ENCODE measurements around the gene ZNF467. TPM values are rescaled to one million over a fixed set of nuclear protein-coding genes. Genes with fewer than 3 reads are reported as not detected.

Gene ZNF467
- total and polyA plus RNA-seq, 2 experiments from 2014 or later = 0.10 to 0.40 TPM

DNA sequence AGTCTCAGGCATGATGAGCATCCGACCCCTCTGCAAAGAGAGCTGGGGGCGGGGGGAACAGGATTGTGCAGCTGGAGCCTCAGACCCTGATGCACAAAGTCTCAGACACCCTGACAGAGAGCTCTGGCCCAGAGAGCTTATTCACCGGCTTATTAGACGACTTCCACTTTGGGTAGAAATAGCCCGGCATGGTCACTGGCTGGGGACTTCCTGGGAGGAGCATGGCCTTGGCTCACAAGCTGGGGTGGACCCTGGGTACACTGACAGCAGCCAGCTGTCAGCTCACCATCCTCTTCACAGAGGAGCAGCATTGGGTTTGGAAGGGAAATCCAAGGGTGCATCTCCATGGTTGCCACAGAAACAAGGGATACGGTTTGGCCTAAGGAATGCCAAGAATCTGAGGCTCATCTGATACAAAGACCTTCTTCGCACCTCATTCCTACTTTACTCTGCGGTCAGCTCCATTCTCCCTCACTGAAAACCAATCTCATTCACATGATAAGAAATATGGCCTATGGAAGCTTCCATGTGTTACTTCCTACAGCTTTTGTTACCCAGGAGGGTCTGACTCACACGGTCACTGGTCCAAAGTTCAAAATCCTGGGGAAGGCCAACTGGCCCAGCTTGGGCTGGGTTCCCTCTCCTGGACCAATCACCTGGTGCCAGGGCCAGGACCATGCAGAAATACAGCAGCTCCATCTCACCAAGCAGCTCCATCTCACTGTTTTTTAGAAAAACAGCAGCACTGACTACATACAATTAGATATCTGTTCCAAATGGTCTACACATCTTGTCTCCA lies 25.1 kb downstream of the ZNF467 start (continued):
- TF ChIP-seq NANOG (IDR thresholded peaks at IDR 0.05; ENCODE audit: borderline replicate concordance) (no peak), ZNF331 (CRISPR knock-in tag; IDR thresholded peaks at IDR 0.05; ENCODE audit: low read depth) (no peak), CREB1 (CRISPR knock-in tag; IDR thresholded peaks at IDR 0.05; ENCODE audit: low read depth) (no peak), EZH2 (IDR thresholded peaks at IDR 0.05; ENCODE audit: low read depth, unreplicated experiment) (no peak)
- TF ChIP-seq, protein P1, sequence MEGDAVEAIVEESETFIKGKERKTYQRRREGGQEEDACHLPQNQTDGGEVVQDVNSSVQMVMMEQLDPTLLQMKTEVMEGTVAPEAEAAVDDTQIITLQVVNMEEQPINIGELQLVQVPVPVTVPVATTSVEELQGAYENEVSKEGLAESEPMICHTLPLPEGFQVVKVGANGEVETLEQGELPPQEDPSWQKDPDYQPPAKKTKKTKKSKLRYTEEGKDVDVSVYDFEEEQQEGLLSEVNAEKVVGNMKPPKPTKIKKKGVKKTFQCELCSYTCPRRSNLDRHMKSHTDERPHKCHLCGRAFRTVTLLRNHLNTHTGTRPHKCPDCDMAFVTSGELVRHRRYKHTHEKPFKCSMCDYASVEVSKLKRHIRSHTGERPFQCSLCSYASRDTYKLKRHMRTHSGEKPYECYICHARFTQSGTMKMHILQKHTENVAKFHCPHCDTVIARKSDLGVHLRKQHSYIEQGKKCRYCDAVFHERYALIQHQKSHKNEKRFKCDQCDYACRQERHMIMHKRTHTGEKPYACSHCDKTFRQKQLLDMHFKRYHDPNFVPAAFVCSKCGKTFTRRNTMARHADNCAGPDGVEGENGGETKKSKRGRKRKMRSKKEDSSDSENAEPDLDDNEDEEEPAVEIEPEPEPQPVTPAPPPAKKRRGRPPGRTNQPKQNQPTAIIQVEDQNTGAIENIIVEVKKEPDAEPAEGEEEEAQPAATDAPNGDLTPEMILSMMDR (conservative IDR thresholded peaks at IDR 0.05; ENCODE audit: low read depth in 2 of 2) = no peak

DNA sequence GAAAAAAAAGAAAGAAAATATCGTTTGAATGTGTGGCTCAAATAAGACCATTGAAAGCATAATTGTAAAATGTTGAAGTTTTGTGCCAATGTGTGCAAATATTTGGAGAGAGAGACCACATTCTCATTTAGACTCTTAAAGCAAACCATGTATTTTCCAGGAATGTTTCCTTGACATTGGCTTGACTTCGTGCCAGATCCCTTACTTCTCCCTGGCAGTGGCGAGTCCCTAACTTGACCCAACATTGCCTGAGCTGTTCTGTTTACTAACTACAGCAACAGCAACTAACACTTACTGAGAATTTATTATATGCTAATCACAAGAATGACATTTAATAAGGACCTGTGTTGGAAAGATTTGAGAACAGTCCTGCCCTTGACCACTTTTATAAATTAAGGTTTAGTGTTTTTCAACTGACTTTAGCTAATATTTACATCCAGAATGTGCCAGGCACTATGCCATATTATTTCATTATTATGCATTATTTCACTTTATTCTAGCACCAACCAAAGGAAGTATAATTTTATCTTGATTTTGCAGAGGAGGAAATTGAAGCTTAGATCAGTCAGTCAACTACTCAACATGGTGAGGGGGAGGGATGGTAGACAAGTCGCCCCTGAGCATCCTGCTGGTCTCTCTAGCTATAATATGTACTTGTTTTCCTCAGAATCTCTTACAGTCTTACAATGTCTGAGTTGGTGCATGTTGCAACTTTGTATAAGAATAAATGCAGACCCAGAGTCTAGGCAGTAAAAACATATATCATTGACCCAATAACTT lies 29.7 kb downstream of the ZNF467 start:
- peaks cover 11% of the 10 kb centered on the region for H3K4me1 Mint-ChIP-seq
- DNase-seq (ENCODE audit: low spot score) = no peak
- Histone ChIP-seq H3F3A (replicated peaks; ENCODE audit: low read depth) (no peaks in the 10 kb centered on the region), H3K4me2 (no peak overlapping the region), H3K27me3 (ENCODE audit: insufficient read depth) (no peaks in the 10 kb centered on the region), H3K9me2 (ENCODE audit: insufficient read depth) (peaks cover 2% of the 10 kb centered on the region; the same call in 1 of the 2 replicates), H3K4me3 (no peak overlapping the region), H3K4me1 (ENCODE audit: insufficient read depth) (no peaks in the 10 kb centered on the region), H2AFZ (no peak overlapping the region), H3K79me2 (replicated peaks; ENCODE audit: insufficient read depth) (no peaks in the 10 kb centered on the region), H3K36me3 (ENCODE audit: insufficient read depth) (no peaks in the 10 kb centered on the region), H3K27ac (ENCODE audit: low read depth) (no peak overlapping the region), H4K20me1 (replicated peaks; ENCODE audit: insufficient read depth) (no peaks in the 10 kb centered on the region)
- no peak overlapping the region for H3K27ac Mint-ChIP-seq
- H3K36me3 Mint-ChIP-seq (ENCODE audit: low read depth) = no peaks in the 10 kb centered on the region
- H3K4me3 Mint-ChIP-seq = no peak overlapping the region
- no peak for ATAC-seq
- H3K27me3 Mint-ChIP-seq (ENCODE audit: insufficient read depth, low read depth, poor library complexity) = peaks cover 18% of the 10 kb centered on the region
- TF ChIP-seq POLR2AphosphoS5 (IDR thresholded peaks at IDR 0.05; ENCODE audit: low read depth) = no peak
- H3K9me3 Mint-ChIP-seq = no peaks in the 10 kb centered on the region

DNA sequence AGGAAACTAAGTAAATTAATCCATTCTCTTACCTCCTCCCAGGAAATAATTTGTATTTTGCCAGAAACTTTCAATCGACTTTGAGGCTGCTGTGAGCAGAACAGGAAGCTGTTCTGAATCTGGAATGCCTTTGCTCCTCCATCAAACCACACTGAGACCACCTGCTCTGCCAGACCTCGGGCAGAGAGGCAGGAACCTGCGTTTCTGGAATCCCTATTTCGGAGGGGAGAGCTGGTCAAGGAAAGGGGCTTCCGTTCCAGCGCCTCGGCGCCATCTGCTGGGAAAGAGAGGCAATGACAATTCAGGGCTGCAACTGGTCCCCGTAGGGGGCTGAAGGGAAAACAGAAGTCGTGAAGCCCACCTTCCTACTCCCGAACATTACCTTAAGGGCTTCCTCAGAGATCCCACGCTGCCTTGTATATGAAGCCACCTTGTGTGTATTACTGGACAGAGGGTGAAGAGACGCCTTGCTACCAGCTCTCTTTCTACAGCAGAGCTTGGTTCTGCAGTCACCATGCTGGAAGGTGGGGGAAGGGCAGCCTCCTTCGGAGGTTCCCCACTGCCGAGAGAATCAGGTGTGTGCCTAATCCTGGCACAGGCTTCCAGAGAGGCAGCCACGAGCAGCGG lies 31.2 kb downstream of the ZNF467 start:
- Mint-ChIP-seq H3K9me3 (no peaks in the 10 kb centered on the region), H3K27ac (peak overlapping the region; percentile 41; the same call in 1 of the 2 replicates), H3K36me3 (ENCODE audit: low read depth) (no peaks in the 10 kb centered on the region), H3K4me1 (peaks cover 6% of the 10 kb centered on the region), H3K27me3 (ENCODE audit: insufficient read depth, low read depth, poor library complexity) (peaks cover 21% of the 10 kb centered on the region), H3K4me3 (peak overlapping the region; percentile 80)
- H4K20me1 ChIP-seq (replicated peaks; ENCODE audit: insufficient read depth) = no peaks in the 10 kb centered on the region
- H3K27me3 ChIP-seq (ENCODE audit: insufficient read depth) = no peaks in the 10 kb centered on the region
- H3K4me1 ChIP-seq (ENCODE audit: insufficient read depth) = no peaks in the 10 kb centered on the region
- ATAC-seq (peak; percentile 96), DNase-seq (ENCODE audit: low spot score) (peak; percentile 94)
- H3K9me2 ChIP-seq (ENCODE audit: insufficient read depth) = no peaks in the 10 kb centered on the region; the same call in 1 of the 2 replicates
- H3K4me2 ChIP-seq = peak overlapping the region; percentile 78
- H3K27ac ChIP-seq (ENCODE audit: low read depth) = no peak overlapping the region
- TF ChIP-seq, protein P2, sequence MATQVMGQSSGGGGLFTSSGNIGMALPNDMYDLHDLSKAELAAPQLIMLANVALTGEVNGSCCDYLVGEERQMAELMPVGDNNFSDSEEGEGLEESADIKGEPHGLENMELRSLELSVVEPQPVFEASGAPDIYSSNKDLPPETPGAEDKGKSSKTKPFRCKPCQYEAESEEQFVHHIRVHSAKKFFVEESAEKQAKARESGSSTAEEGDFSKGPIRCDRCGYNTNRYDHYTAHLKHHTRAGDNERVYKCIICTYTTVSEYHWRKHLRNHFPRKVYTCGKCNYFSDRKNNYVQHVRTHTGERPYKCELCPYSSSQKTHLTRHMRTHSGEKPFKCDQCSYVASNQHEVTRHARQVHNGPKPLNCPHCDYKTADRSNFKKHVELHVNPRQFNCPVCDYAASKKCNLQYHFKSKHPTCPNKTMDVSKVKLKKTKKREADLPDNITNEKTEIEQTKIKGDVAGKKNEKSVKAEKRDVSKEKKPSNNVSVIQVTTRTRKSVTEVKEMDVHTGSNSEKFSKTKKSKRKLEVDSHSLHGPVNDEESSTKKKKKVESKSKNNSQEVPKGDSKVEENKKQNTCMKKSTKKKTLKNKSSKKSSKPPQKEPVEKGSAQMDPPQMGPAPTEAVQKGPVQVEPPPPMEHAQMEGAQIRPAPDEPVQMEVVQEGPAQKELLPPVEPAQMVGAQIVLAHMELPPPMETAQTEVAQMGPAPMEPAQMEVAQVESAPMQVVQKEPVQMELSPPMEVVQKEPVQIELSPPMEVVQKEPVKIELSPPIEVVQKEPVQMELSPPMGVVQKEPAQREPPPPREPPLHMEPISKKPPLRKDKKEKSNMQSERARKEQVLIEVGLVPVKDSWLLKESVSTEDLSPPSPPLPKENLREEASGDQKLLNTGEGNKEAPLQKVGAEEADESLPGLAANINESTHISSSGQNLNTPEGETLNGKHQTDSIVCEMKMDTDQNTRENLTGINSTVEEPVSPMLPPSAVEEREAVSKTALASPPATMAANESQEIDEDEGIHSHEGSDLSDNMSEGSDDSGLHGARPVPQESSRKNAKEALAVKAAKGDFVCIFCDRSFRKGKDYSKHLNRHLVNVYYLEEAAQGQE (IDR thresholded peaks at IDR 0.05; ENCODE audit: unreplicated experiment) = no peak
- TF ChIP-seq, protein P1 (conservative IDR thresholded peaks at IDR 0.05; ENCODE audit: low read depth in 2 of 2) = peak; percentile 84 to 88
- TF ChIP-seq EZH2 (IDR thresholded peaks at IDR 0.05; ENCODE audit: low read depth, unreplicated experiment) (no peak), ZNF114 (CRISPR knock-in tag; IDR thresholded peaks at IDR 0.05) (no peak)
- no peaks in the 10 kb centered on the region for H3K36me3 ChIP-seq (ENCODE audit: insufficient read depth)
- H3K79me2 ChIP-seq (replicated peaks; ENCODE audit: insufficient read depth) = no peaks in the 10 kb centered on the region
- H3F3A ChIP-seq (replicated peaks; ENCODE audit: low read depth) = no peaks in the 10 kb centered on the region
- H3K4me3 ChIP-seq = peak overlapping the region; percentile 56
- H2AFZ ChIP-seq = peak overlapping the region; percentile 91
